CD4-positive, alpha-beta T cell treated with Interferon alpha-2 for 1 hour (primary cell): ENCODE measurements around the gene KIR3DL3.
"Not testable (repeated sequence)": the region's sequence is repeated elsewhere in the genome, so short reads cannot be mapped to it uniquely, and the experiment has no call there.

ENCODE experiments used
- DNase-seq, 2 donors: peaks; one replicate each; pipeline ENCODE4 v3.0.0-alpha.2; 2020 to 2022

KIR3DL3 gene

DNA sequence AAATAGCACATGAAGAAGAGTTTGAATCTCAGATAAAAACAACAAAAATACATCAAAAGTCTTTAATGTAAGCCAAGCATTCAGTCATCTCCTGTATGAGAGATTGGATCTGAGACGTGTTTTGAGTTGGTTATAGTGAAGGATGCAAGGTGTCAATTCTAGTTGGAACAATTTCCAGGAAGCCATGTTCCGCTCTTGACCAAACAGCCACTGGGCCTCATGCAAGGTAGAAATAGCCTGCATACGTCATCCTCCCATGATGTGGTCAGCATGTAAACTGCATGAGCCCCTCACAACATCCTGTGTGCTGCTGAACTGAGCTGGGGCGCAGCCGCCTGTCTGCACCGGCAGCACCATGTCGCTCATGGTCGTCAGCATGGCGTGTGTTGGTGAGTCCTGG is at the start of gene KIR3DL3:
Gene KIR3DL3 (plus strand): TSS at position 301 of the 400 bp plus-strand sequence. CDS start 55 bp downstream, at position 356.
- no peak for DNase-seq

DNA sequence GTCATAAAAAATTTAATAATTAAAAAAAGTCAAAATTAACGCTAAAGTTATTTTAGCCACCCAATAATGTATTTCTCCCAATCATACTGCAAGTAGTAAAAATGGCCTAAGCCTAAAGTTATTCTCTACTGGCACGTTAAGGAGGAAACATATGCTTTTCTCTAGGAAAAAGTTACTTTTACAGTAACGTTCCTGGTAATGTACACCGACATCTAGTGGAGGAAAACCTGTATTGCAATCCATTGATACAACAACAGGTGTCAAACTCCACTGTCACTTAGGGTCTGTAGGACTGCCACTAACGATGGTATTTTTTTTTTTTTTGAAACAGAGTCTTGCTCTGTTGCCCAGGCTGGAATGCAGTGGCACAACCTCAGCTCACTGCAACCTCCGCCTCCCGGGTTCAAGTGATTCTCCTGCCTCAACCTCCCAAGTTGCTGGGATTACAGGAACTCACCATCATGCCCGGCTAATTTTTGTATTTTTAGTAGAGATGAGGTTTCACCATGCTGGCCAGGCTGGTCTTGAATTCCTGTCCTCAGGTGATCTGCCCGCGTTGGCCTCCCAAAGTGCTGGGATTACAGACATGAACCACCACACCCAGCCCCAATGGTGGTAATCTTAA is 47.9 kb upstream of the KIR3DL3 start:
- DNase-seq, result peak in 1 of 2 donors; percentile 55

- DNase-seq, result no peak
Observed at GRCh38 chr19:54677217-54677616, 47.0 kb upstream of the KIR3DL3 start.

- DNase-seq, result not testable (repeated sequence)
Observed at GRCh38 chr19:54681596-54681995, 42.6 kb upstream of the KIR3DL3 start.

GRCh38 chr19:54682306-54682856 is 41.9 kb upstream of the KIR3DL3 start:
- DNase-seq, result no peak

DNA sequence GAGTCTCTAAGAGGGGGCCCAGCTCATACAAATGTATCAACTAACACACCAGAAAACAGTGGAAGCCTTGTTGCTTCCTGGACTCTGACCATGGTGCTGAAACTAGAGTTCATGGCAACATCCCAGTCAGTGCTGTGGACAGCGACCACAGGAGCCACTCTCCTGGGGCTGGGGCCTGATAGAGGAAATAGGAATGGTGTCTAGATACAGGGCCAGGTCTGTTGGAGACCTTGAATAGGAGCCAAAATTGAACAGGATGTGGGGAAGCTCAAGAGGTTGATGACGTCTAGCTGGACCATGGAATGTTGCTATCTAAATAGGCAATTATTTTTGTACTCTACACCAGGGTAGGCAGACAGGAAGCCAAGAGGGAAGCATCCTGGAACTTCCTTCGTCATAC is 39.7 kb upstream of the KIR3DL3 start:
- DNase-seq, result peak in 1 of 2 donors; percentile 16

DNA sequence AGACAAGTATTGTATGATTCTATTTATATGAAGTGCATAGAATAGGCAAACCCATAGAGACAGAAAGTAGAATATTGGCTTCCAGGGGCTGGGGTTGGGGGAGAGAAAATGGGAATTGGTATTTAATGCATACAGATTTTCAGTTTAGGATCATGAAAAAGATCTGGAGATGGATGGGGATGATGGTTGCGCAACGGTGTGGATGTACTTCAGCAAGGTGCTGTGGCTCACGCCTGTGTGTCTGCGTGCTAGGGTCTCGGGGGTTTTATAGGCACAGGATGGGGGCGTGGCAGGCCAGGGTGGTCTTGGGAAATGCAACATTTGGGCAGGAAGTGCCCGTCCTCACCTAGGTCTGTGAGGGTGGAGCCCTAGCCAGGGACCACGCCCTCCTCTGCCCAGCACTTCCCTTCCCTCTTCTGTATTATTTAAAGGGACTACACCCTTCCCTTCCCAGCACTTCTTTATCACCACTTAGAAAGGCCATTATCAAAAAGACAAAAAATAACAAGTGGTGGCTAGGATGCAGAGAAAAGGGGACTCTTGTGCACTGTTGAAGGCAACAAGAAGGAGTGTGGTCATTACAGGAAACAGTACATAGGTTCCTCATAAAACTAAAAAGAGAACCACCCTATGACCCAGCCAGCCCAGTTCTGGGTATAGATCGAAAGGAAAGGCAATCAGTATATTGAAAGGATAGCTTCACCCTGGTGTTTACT is 32.5 kb upstream of the KIR3DL3 start:
- DNase-seq, result no peak

- no peak for DNase-seq
Observed at GRCh38 chr19:54692298-54692615, 32.0 kb upstream of the KIR3DL3 start.

DNA sequence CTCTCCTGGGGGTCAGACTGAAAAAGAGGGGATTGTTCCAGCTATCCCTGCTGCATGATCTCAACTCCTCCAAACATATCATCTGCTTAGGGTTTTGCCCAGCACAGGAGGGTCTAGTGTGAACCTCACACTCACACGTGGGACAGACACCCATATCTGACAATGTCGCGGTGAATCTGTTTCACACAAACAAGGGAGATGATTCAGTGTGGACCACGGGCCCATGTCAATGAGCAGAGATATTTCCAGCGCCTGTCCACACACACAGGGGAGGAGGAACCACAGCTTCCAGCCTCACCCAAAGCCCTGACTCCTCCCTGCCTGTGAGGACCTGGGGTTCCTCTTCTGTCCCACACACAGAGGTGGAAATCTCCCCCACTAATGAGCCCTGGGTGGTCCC is 29.6 kb upstream of the KIR3DL3 start:
- no peak for DNase-seq

- DNase-seq, result no peak
Observed at GRCh38 chr19:54696117-54696548, 28.1 kb upstream of the KIR3DL3 start.

GRCh38 chr19:54696766-54697165 is 27.5 kb upstream of the KIR3DL3 start:
- DNase-seq, result no peak

DNA sequence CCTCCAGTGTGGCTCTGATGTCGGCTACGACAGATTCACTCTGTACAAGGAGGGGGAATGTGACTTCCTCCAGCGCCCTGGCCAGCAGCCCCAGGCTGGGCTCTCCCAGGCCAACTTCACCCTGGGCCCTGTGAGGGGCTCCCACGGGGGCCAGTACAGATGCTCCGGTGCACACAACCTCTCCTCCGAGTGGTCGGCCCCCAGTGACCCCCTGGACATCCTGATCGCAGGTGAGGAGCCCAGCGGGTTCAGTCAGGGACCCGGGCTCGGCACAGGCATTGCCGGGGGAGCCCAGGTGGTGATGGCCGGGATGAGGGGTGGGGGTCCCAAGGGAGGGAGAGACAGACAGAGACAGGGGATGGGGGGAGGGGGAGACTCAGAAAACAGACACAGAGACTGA is 26.5 kb upstream of the KIR3DL3 start:
- not testable (repeated sequence) for DNase-seq

DNA sequence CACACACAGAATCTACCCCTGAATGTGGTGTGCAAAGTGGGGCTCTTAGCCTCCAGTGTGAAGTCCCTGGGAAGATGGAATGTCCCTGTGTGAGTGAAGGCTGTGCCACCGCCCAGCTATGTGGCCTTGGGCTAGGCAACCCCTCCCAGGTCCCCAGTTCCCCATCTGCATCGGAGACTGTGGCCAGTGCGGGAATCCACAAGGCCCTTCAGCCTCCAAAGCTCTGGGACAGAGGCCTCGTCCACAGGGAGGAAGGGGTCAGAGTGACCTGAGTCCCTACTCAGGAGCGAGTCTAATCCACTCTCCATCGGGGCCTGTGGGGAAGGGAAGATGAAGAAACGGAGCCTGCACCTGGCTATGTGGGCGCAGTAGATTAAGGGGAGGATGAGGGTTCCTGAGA is 19.3 kb upstream of the KIR3DL3 start:
- DNase-seq, result no peak

DNA sequence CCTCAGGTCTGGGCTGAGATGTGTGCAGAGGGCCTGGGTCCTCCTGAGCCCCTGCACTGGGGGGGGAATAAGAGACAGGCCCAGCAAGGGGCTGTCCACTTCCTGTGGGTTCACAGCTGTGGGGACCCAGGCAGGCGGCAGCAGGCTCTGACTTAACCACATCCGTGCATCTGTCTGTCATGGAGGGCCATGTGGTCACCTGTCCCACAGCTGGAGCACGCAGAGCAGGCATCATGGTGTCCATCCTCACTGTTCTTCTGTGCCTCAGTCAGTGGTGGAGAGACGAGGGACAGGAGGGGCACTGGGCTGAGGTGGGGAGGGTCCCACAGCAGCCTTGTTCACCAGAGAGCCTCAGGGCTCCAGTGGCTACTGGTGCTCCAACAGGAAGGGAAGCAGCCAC is 16.3 kb upstream of the KIR3DL3 start:
- DNase-seq, result peak in 1 of 2 donors; percentile 17

GRCh38 chr19:54708781-54709180 is 15.5 kb upstream of the KIR3DL3 start:
- no peak for DNase-seq

DNA sequence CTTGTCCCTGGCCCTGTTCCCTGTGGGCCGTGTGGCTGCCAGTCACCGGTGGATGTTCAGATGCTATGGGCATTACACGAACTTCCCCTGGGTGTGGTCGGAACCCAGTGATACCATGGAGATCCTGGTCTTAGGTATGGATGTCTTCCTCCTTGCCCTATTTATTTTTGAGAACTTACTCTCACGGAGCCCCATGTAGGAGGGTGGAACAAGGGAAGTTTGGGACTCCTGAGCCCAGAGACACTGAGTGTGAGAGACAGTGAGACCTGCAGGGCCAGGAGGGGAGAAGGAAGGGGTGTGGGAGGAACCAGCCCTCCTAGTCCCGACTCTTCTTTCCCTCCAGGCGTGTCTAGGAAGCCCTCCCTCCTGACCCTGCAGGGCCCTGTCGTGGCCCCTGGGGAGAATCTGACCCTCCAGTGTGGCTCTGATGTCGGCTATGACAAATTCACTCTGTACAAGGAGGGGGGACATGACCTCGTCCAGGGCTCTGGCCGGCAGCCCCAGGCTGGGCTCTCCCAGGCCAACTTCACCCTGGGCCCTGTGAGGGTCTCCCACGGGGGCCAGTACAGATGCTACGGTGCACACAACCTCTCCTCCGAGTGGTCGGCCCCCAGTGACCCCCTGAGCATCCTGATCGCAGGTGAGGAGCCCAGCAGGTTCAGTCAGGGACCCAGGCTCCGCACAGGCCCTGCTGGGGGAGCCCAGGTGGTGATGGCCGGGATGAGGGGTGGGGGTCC is 14.9 kb upstream of the KIR3DL3 start:
- no peak for DNase-seq

- not testable (repeated sequence) for DNase-seq
Observed at GRCh38 chr19:54709956-54710355, 14.3 kb upstream of the KIR3DL3 start.

DNA sequence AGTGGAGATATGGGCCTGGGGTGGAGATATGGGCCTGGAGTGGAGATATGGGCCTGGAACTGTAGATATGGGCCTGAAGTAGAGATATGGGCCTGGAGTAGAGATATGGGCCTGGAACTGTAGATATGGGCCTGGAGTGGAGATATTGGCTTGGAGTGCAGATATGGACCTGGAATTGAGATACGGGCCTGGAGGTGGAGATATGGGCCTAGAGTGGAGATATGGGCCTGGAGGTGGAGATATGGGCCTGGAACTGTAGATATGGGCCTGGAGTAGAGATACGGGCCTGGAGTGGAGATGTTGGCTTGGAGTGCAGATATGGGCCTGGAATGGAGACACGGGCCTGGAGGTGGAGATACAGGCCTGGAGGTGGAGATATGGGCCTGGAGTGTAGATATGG is 402 bp downstream of the KIR3DL3 start:
- DNase-seq, result no peak

GRCh38 chr19:54725321-54725720 is 1.1 kb downstream of the KIR3DL3 start:
- no peak for DNase-seq

DNA sequence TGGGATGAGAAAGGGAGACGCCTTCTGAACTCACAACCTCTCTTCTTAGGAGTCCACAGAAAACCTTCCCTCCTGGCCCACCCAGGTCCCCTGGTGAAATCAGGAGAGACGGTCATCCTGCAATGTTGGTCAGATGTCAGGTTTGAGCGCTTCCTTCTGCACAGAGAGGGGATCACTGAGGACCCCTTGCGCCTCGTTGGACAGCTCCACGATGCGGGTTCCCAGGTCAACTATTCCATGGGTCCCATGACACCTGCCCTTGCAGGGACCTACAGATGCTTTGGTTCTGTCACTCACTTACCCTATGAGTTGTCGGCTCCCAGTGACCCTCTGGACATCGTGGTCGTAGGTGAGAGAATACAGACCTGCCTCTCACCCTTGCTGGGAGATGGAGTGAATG is 3.3 kb downstream of the KIR3DL3 start:
- no peak for DNase-seq

DNA sequence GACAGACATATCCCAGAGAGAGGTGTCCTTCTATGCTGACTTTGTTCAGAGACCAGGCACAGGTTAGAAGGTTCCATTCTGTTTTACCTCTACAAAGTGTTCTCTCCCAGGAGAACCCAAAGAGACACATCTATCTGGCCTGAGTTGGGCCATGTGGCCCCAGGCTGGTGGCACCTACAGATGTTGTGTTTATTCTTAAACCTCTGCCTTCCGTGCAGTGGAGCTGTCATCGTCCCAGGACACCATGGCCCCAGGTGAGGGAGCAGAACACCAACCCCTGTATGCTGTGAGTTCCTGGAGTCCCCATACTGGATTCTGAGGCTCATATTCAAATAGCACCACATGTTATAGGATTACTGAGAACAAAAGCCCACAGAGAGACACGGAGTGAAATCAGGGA is 3.9 kb downstream of the KIR3DL3 start:
- no peak for DNase-seq

GRCh38 chr19:54729416-54730188 is 5.4 kb downstream of the KIR3DL3 start:
- no peak for DNase-seq

DNA sequence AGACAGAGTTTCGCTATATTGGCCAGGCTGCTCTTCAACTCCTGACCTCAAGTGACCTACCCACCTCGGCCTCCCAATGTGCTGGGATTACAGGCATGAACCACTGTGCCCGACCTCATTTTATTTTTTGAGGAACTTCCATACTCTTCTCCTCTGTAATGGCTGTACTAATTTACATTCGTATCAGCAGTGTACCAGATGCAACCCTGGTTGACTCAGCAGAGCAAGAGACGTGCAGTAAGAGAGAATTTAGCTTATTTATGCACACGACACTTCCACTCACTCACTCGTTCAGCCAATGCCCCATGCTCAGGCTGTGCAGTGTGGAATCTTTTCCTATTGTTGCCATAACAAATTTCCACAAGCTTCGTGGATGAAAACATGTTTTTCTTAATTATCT is 6.9 kb downstream of the KIR3DL3 start:
- DNase-seq, result no peak
